ENCODE results near the gene KIF19. TPM values are rescaled to one million over a fixed set of nuclear protein-coding genes. Genes with fewer than 3 reads are reported as not detected.

Gene KIF19
- total RNA-seq, 2 donors from 2014 or later, result 0.27 to 2.4 TPM

- Histone ChIP-seq H3K9me3 (ENCODE audit: control insufficient read depth, low read length) (no peaks in the 10 kb centered on the region), H3K4me3 (ENCODE audit: low read length) (no peak overlapping the region), H3K4me1 (ENCODE audit: control insufficient read depth, insufficient read depth, low read length) (peaks cover 10% of the 10 kb centered on the region), H3K9ac (ENCODE audit: extremely low read depth, low read length, poor library complexity, severe bottlenecking) (no peak overlapping the region), H3K36me3 (ENCODE audit: control insufficient read depth, insufficient read depth, low read length) (no peaks in the 10 kb centered on the region), H3K27me3 (ENCODE audit: control insufficient read depth, insufficient read depth, low read length, poor library complexity, severe bottlenecking) (peaks cover 32% of the 10 kb centered on the region), H3K27ac (ENCODE audit: low read depth, low read length) (no peak overlapping the region)
- TF ChIP-seq, protein P1, sequence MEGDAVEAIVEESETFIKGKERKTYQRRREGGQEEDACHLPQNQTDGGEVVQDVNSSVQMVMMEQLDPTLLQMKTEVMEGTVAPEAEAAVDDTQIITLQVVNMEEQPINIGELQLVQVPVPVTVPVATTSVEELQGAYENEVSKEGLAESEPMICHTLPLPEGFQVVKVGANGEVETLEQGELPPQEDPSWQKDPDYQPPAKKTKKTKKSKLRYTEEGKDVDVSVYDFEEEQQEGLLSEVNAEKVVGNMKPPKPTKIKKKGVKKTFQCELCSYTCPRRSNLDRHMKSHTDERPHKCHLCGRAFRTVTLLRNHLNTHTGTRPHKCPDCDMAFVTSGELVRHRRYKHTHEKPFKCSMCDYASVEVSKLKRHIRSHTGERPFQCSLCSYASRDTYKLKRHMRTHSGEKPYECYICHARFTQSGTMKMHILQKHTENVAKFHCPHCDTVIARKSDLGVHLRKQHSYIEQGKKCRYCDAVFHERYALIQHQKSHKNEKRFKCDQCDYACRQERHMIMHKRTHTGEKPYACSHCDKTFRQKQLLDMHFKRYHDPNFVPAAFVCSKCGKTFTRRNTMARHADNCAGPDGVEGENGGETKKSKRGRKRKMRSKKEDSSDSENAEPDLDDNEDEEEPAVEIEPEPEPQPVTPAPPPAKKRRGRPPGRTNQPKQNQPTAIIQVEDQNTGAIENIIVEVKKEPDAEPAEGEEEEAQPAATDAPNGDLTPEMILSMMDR (conservative IDR thresholded peaks at IDR 0.05), result no peak
- 93 to 100% methylated on average over 3 of the region's 3 CpGs for WGBS, 2 experiments (ENCODE audit: insufficient coverage in 1 of 2, insufficient read length in 1 of 2)
- peaks cover 51% of the 10 kb centered on the region for H3K27me3 Mint-ChIP-seq (ENCODE audit: insufficient read depth)
- no peak overlapping the region for H3K4me3 Mint-ChIP-seq
- H3K9me3 Mint-ChIP-seq, result no peaks in the 10 kb centered on the region
- H3K27ac Mint-ChIP-seq, result no peak overlapping the region
- H3K4me1 Mint-ChIP-seq, result peaks cover 20% of the 10 kb centered on the region
- DNase-seq, result no peak
- H3K36me3 Mint-ChIP-seq (ENCODE audit: low read depth), result no peaks in the 10 kb centered on the region
These were observed 2.5 kb downstream of the KIF19 start for GRCh38 chr17:74328487-74328886.

DNA sequence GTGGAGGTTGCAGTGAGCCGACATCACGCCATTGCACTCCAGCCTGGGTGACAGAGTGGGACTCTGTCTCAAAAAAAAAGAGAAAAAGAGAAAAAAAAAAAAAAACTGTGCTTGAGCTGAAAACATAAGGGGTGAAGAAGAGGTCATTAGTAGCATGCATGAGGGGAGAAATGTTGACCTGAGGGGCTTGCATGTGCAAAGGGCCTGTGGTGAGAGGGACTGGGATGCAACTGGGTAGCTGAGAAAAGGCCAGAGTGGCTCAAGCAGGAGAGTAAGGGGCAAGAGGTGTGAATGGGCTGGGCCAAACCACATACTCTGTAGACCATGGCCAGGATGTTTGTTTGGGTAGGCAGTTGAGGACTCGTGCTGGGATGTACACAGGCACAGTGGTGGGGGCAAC is 3.4 kb downstream of the KIF19 start:
- no peaks in the 10 kb centered on the region for H3K9me3 Mint-ChIP-seq
- H3K36me3 ChIP-seq (ENCODE audit: control insufficient read depth, insufficient read depth, low read length), result no peaks in the 10 kb centered on the region
- H3K27ac ChIP-seq (ENCODE audit: low read depth, low read length), result no peak overlapping the region
- WGBS, 2 experiments (ENCODE audit: insufficient coverage in 1 of 2, insufficient read length in 1 of 2), result 93 to 97% methylated on average over 3 of the region's 3 CpGs
- H3K4me1 Mint-ChIP-seq, result peaks cover 25% of the 10 kb centered on the region
- H3K4me3 ChIP-seq (ENCODE audit: low read length), result no peak overlapping the region
- no peak overlapping the region for H3K9ac ChIP-seq (ENCODE audit: extremely low read depth, low read length, poor library complexity, severe bottlenecking)
- peak overlapping the region; percentile 1 for H3K27ac Mint-ChIP-seq
- no peak overlapping the region for H3K4me3 Mint-ChIP-seq
- no peaks in the 10 kb centered on the region for H3K36me3 Mint-ChIP-seq (ENCODE audit: low read depth)
- TF ChIP-seq, protein P1 (conservative IDR thresholded peaks at IDR 0.05), result no peak
- H3K27me3 ChIP-seq (ENCODE audit: control insufficient read depth, insufficient read depth, low read length, poor library complexity, severe bottlenecking), result peaks cover 30% of the 10 kb centered on the region
- H3K9me3 ChIP-seq (ENCODE audit: control insufficient read depth, low read length), result no peaks in the 10 kb centered on the region
- peaks cover 10% of the 10 kb centered on the region for H3K4me1 ChIP-seq (ENCODE audit: control insufficient read depth, insufficient read depth, low read length)
- no peak for DNase-seq
- H3K27me3 Mint-ChIP-seq (ENCODE audit: insufficient read depth), result peaks cover 44% of the 10 kb centered on the region

GRCh38 chr17:74330446-74330845 is 4.4 kb downstream of the KIF19 start:
- Histone ChIP-seq H3K27me3 (ENCODE audit: control insufficient read depth, insufficient read depth, low read length, poor library complexity, severe bottlenecking) (peaks cover 19% of the 10 kb centered on the region), H3K4me3 (ENCODE audit: low read length) (no peak overlapping the region), H3K36me3 (ENCODE audit: control insufficient read depth, insufficient read depth, low read length) (no peaks in the 10 kb centered on the region), H3K9me3 (ENCODE audit: control insufficient read depth, low read length) (no peaks in the 10 kb centered on the region), H3K4me1 (ENCODE audit: control insufficient read depth, insufficient read depth, low read length) (peaks cover 15% of the 10 kb centered on the region), H3K27ac (ENCODE audit: low read depth, low read length) (no peak overlapping the region), H3K9ac (ENCODE audit: extremely low read depth, low read length, poor library complexity, severe bottlenecking) (no peak overlapping the region)
- Mint-ChIP-seq H3K4me1 (peaks cover 30% of the 10 kb centered on the region), H3K36me3 (ENCODE audit: low read depth) (no peaks in the 10 kb centered on the region), H3K4me3 (no peak overlapping the region), H3K27me3 (ENCODE audit: insufficient read depth) (peaks cover 33% of the 10 kb centered on the region), H3K9me3 (no peaks in the 10 kb centered on the region), H3K27ac (no peak overlapping the region)
- WGBS, 2 experiments (ENCODE audit: insufficient coverage in 1 of 2, insufficient read length in 1 of 2), result 82 to 85% methylated on average over 5 to 8 of the region's 8 CpGs
- DNase-seq, result no peak
- TF ChIP-seq, protein P1 (conservative IDR thresholded peaks at IDR 0.05), result no peak

Data from endodermal cell (in vitro differentiated cells).